ENCODE measurements around the gene ELK3. TPM values are rescaled to one million over a fixed set of nuclear protein-coding genes. Genes with fewer than 3 reads are reported as not detected.
"Not testable (repeated sequence)": the region's sequence is repeated elsewhere in the genome, so short reads cannot be mapped to it uniquely, and the experiment has no call there.

Gene ELK3
- total and polyA plus RNA-seq, 4 experiments from 2014 or later: 20.8 to 56.5 (median 56.4) TPM

DNA sequence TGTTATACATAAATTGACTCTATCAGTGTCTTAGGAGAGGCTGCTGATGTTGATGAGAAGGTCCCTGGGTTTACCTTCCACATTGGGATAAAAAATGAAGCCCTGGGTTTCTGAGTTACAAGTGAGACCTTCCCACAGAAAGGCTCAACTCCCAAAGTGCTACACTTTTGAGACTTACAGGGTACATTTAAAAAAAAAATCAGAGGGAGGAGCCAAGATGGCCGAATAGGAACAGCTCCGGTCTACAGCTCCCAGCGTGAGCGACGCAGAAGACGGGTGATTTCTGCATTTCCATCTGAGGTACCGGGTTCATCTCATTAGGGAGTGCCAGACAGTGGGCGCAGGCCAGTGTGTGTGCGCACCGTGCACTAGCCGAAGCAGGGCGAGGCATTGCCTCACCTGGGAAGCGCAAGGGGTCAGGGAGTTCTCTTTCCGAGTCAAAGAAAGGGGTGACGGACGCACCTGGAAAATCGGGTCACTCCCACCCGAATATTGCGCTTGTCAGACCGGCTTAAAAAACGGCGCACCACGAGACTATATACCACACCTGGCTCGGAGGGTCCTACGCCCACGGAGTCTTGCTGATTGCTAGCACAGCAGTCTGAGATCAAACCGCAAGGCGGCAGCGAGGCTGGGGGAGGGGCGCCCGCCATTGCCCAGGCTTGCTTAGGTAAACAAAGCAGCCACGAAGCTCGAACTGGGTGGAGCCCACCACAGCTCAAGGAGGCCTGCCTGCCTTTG lies 121.7 kb downstream of the ELK3 start:
- CTCF ChIA-PET (ENCODE audit: partially characterized antibody): interaction anchor here (0.7 to 1.2 kb wide), 2 partner anchors 84 to 254 kb away, joined by 3 to 4 read pairs; partner anchors contain the start of gene CDK17
- intact Hi-C loops (cut with micrococcal nuclease): loop anchor here (2.0 kb wide), 1 partner anchor 21 kb away; no protein-coding TSS in a partner anchor
- not testable (repeated sequence) for H3K27me3 Mint-ChIP-seq

DNA sequence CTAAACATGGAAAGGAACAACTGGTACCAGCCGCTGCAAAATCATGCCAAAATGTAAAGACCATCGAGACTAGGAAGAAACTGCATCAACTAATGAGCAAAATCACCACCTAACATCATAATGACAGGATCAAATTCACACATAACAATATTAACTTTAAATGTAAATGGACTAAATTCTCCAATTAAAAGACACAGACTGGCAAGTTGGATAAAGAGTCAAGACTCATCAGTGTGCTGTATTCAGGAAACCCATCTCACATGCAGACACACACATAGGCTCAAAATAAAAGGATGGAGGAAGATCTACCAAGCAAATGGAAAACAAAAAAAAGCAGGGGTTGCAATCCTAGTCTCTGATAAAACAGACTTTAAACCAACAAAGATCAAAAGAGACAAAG lies 123.6 kb downstream of the ELK3 start:
- H3K36me3 ChIP-seq (ENCODE audit: insufficient read depth, low read length); H3K27me3 ChIP-seq (ENCODE audit: insufficient read depth, low read length); H3K4me3 ChIP-seq (ENCODE audit: low read length in 2 of 2); CTCF ChIA-PET (ENCODE audit: partially characterized antibody); H3K27me3 Mint-ChIP-seq; H3K4me3 Mint-ChIP-seq; DNase-seq; intact Hi-C loops (cut with micrococcal nuclease); H3K27ac ChIP-seq (ENCODE audit: low read depth, low read length); POLR2A ChIA-PET (ENCODE audit: partially characterized antibody); H3K9me3 ChIP-seq (ENCODE audit: control insufficient read depth in 1 of 2, low read length in 2 of 2): not testable (repeated sequence)
- Mint-ChIP-seq H3K36me3 (peaks cover 11 to 18% of the 10 kb centered on the region in 2 donors), H3K9me3 (peaks cover 0 to 14% (median 5%) of the 10 kb centered on the region in 8 donors), H3K27ac (peak overlapping the region in 1 of 7 donors; percentile 35), H3K4me1 (peaks cover 7 to 29% (median 15%) of the 10 kb centered on the region in 4 donors)
- peaks cover 21% of the 10 kb centered on the region for H3K4me1 ChIP-seq (ENCODE audit: insufficient read depth, low read length)

More for the DNA sequence above, 121.7 kb downstream of the ELK3 start:
- not testable (repeated sequence) for H3K9me3 ChIP-seq (ENCODE audit: control insufficient read depth in 1 of 2, low read length in 2 of 2); H3K9me3 Mint-ChIP-seq; H3K36me3 ChIP-seq (ENCODE audit: insufficient read depth, low read length); H3K27me3 ChIP-seq (ENCODE audit: insufficient read depth, low read length); H3K4me3 ChIP-seq (ENCODE audit: low read length in 2 of 2)
- H3K27ac ChIP-seq (ENCODE audit: low read depth, low read length): peak overlapping the region; percentile 40
- H3K27ac Mint-ChIP-seq: peak overlapping the region; percentile 85 to 98 (median 96)
- H3K36me3 Mint-ChIP-seq: peaks cover 0 to 18% of the 10 kb centered on the region in 2 donors
- POLR2A ChIA-PET (ENCODE audit: partially characterized antibody): interaction anchor here (0.7 to 1.4 kb wide), 3 partner anchors 31 to 118 kb away, joined by 3 to 19 read pairs (median 4); partner anchors contain the start of gene CDK17
- peak; percentile 39 to 66 (median 53) for DNase-seq
- peaks cover 22% of the 10 kb centered on the region for H3K4me1 ChIP-seq (ENCODE audit: insufficient read depth, low read length)
- H3K4me1 Mint-ChIP-seq: peaks cover 7 to 22% (median 13%) of the 10 kb centered on the region in 4 donors
- peak overlapping the region; percentile 85 to 97 (median 94) for H3K4me3 Mint-ChIP-seq

Other genes starting within 250 kb of the ELK3 start
- gene HAL, start 198.0 kb upstream of the ELK3 start, total RNA-seq: 1 to 10 TPM; 1.7 to 2.0 TPM
- gene HAL, start 198.0 kb upstream of the ELK3 start, polyA plus RNA-seq: not detected
- gene LTA4H, start 158.8 kb upstream of the ELK3 start, total RNA-seq: 10 to 100 TPM; 57.7 to 58.2 TPM
- gene LTA4H, start 158.8 kb upstream of the ELK3 start, polyA plus RNA-seq: 10 to 100 TPM; 59.3 to 77.6 TPM
- gene CDK17, start 206.1 kb downstream of the ELK3 start, total RNA-seq: 10 to 100 TPM; 66.9 to 67.4 TPM
- gene CDK17, start 206.1 kb downstream of the ELK3 start, polyA plus RNA-seq: 10 to 100 TPM; 30.5 to 31.5 TPM